Upper lobe of left lung (tissue), 6 donors: Measurements from ENCODE around the gene CDC42BPA. TPM values are rescaled to one million over a fixed set of nuclear protein-coding genes. Genes with fewer than 3 reads are reported as not detected.
A peak's percentile ranks its signal among the peaks of the same experiment; 100 is the strongest.

Experiments used
- ATAC-seq, 2 donors: fragments of 200-7000 bp; cut with Tn5 transposase; one replicate each; pipeline ENCODE4 v1.9.1; 2022; ENCODE audit warnings: mild to moderate bottlenecking in 2 of 2, moderate library complexity in 2 of 2; ENCODE audit not compliant: low FRiP score in 2 of 2
- DNase-seq, 2 donors: peaks; one replicate each; pipeline ENCODE4 v3.0.0-alpha.2; 2019 to 2020
- H3K27ac ChIP-seq, 4 donors: fragments of 200-600 bp; sonication (generic); one replicate each; pipeline ENCODE4 v1.5.1; 2016 to 2019
- H3K27me3 ChIP-seq, 4 donors: fragments of 200-600 bp; sonication (generic); one replicate each; pipeline ENCODE4 v1.5.1; 2017 to 2019
- H3K36me3 ChIP-seq, 4 donors: fragments of 200-600 bp; sonication (generic); one replicate each; pipeline ENCODE4 v1.5.1; 2016 to 2019
- H3K4me1 ChIP-seq, 4 donors: fragments of 200-600 bp; sonication (generic); one replicate each; pipeline ENCODE4 v1.5.1; 2018 to 2019
- H3K4me3 ChIP-seq, 4 donors: fragments of 200-600 bp; sonication (generic); one replicate each; pipeline ENCODE4 v1.5.1; 2017 to 2019; ENCODE audit warnings: mild to moderate bottlenecking in 2 of 4, moderate library complexity in 1 of 4
- H3K9me3 ChIP-seq, 4 donors: fragments of 200-600 bp; sonication (generic); one replicate each; pipeline ENCODE4 v1.5.1; 2018 to 2019
- EP300 ChIP-seq, 4 donors: sonication (generic); formaldehyde crosslinking; IDR thresholded peaks; one replicate each; pipeline ENCODE4 v1.5.1; 2017; ENCODE audit warnings: antibody characterized with exemption in 4 of 4, control low read depth in 2 of 4
- POLR2A ChIP-seq, 4 donors: fragments of 450-650 bp; IDR thresholded peaks; one replicate each; pipeline ENCODE4 v1.5.1; 2016 to 2017; ENCODE audit warnings: antibody characterized with exemption in 4 of 4, mild to moderate bottlenecking in 2 of 4
- POLR2AphosphoS5 ChIP-seq, 2 donors: sonication (generic); formaldehyde crosslinking; IDR thresholded peaks; one replicate each; pipeline ENCODE4 v1.5.1; 2017; ENCODE audit warnings: antibody characterized with exemption in 2 of 2
- WGBS, 2 donors: methylation state at CpG; one replicate each; pipeline ENCODE4 v1.1.5; 2017 to 2018; 5-methylcytosine and 5-hydroxymethylcytosine counted together
- total RNA-seq, 6 donors: library from RNA; depleted of rRNA in 4 of 6; stranded (reverse); fragments of >200 nt in 4 of 6; gene quantifications; one replicate each; pipeline versions ENCODE4 v1.1.0 to v1.2.1, GENCODE V29; 2016 to 2021
- TF ChIP-seq, protein P1 (sequence below), 6 experiments: fragments of 450-650 bp in 4 of 6; fragments of 200-600 bp in 2 of 6; sonication (generic) in 2 of 6; IDR thresholded peaks; one replicate each; pipeline ENCODE4 v1.5.1; 2016 to 2019; ENCODE audit warnings: antibody characterized with exemption in 6 of 6
- donor health status: DM: no; HTN: no; CAD: no; lungs with moderate emphysema.
- donor health status: DM: no; HTN: yes; CAD: no; lungs with severe emphysema.

CDC42BPA gene
- total RNA-seq, 6 donors from 2014 or later, result 27.8 to 76.1 (median 33.1) TPM

DNA sequence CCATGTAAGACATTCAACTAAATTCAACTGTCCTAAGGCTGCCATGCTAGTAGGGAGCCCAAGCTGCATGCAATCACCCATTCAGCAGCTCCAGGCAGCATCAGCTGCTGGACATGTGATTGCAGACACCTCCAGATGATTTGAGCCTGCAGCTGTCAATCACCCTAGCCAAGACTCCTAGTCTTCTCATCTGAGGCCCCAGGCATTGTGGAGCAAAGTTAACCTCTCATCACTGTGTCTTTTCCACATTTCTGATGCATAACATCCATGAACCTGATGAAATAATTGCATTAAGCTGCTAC is 5.6 kb upstream of the CDC42BPA start:
- Histone ChIP-seq H3K27me3 (no peaks in the 10 kb centered on the region), H3K9me3 (no peaks in the 10 kb centered on the region), H3K27ac (no peak overlapping the region), H3K4me3 (no peak overlapping the region), H3K4me1 (peaks cover 4 to 11% (median 5%) of the 10 kb centered on the region in 4 donors), H3K36me3 (no peaks in the 10 kb centered on the region)
- no peak for ATAC-seq
- TF ChIP-seq EP300 (IDR thresholded peaks at IDR 0.05), result no peak
- TF ChIP-seq POLR2AphosphoS5 (IDR thresholded peaks at IDR 0.05), result no peak
- TF ChIP-seq, protein P1, sequence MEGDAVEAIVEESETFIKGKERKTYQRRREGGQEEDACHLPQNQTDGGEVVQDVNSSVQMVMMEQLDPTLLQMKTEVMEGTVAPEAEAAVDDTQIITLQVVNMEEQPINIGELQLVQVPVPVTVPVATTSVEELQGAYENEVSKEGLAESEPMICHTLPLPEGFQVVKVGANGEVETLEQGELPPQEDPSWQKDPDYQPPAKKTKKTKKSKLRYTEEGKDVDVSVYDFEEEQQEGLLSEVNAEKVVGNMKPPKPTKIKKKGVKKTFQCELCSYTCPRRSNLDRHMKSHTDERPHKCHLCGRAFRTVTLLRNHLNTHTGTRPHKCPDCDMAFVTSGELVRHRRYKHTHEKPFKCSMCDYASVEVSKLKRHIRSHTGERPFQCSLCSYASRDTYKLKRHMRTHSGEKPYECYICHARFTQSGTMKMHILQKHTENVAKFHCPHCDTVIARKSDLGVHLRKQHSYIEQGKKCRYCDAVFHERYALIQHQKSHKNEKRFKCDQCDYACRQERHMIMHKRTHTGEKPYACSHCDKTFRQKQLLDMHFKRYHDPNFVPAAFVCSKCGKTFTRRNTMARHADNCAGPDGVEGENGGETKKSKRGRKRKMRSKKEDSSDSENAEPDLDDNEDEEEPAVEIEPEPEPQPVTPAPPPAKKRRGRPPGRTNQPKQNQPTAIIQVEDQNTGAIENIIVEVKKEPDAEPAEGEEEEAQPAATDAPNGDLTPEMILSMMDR (IDR thresholded peaks at IDR 0.05), result no peak
- no peak for TF ChIP-seq POLR2A (IDR thresholded peaks at IDR 0.05)
- no peak for DNase-seq

GRCh38 chr1:227323171-227323966 is 5.1 kb upstream of the CDC42BPA start:
- no peaks in the 10 kb centered on the region for H3K27me3 ChIP-seq
- H3K9me3 ChIP-seq, result no peaks in the 10 kb centered on the region
- 79 to 84% methylated on average over 9 of the region's 9 CpGs for WGBS, 2 donors
- no peak overlapping the region for H3K4me3 ChIP-seq
- no peaks in the 10 kb centered on the region for H3K36me3 ChIP-seq
- ATAC-seq (no peak), DNase-seq (peak in 1 of 2 donors; percentile 22)
- no peak overlapping the region for H3K27ac ChIP-seq
- no peak for TF ChIP-seq POLR2A (IDR thresholded peaks at IDR 0.05)
- TF ChIP-seq, protein P1 (IDR thresholded peaks at IDR 0.05), result no peak
- TF ChIP-seq EP300 (IDR thresholded peaks at IDR 0.05), result no peak
- TF ChIP-seq POLR2AphosphoS5 (IDR thresholded peaks at IDR 0.05), result no peak
- peaks cover 4 to 12% (median 7%) of the 10 kb centered on the region in 4 donors for H3K4me1 ChIP-seq

GRCh38 chr1:227322376-227322775 is 4.1 kb upstream of the CDC42BPA start:
- no peak for DNase-seq
- H3K4me3 ChIP-seq, result no peak overlapping the region
- H3K27me3 ChIP-seq, result no peaks in the 10 kb centered on the region
- 84 to 96% methylated on average over 2 to 4 of the region's 4 CpGs for WGBS, 2 donors
- H3K4me1 ChIP-seq, result peaks cover 4 to 12% (median 7%) of the 10 kb centered on the region in 4 donors
- H3K27ac ChIP-seq, result no peak overlapping the region
- TF ChIP-seq POLR2A (IDR thresholded peaks at IDR 0.05) (no peak), EP300 (IDR thresholded peaks at IDR 0.05) (no peak), POLR2AphosphoS5 (IDR thresholded peaks at IDR 0.05) (no peak)
- TF ChIP-seq, protein P1 (IDR thresholded peaks at IDR 0.05), result no peak
- H3K9me3 ChIP-seq, result no peaks in the 10 kb centered on the region
- no peaks in the 10 kb centered on the region for H3K36me3 ChIP-seq
- no peak for ATAC-seq

- Histone ChIP-seq H3K9me3 (no peaks in the 10 kb centered on the region), H3K27me3 (no peaks in the 10 kb centered on the region), H3K4me1 (peaks cover 4 to 12% (median 7%) of the 10 kb centered on the region in 4 donors), H3K36me3 (no peaks in the 10 kb centered on the region), H3K27ac (no peak overlapping the region), H3K4me3 (no peak overlapping the region)
- 77 to 97% methylated on average over 2 of the region's 2 CpGs for WGBS, 2 donors
- DNase-seq (no peak), ATAC-seq (no peak)
- TF ChIP-seq, protein P1 (IDR thresholded peaks at IDR 0.05), result no peak
- TF ChIP-seq POLR2A (IDR thresholded peaks at IDR 0.05) (no peak), EP300 (IDR thresholded peaks at IDR 0.05) (no peak), POLR2AphosphoS5 (IDR thresholded peaks at IDR 0.05) (no peak)
Observed at GRCh38 chr1:227321035-227321434, 2.7 kb upstream of the CDC42BPA start.

GRCh38 chr1:227320476-227320875 is 2.2 kb upstream of the CDC42BPA start:
- DNase-seq, result peak in 1 of 2 donors; percentile 49
- H3K36me3 ChIP-seq, result no peaks in the 10 kb centered on the region
- H3K27ac ChIP-seq, result no peak overlapping the region
- no peaks in the 10 kb centered on the region for H3K9me3 ChIP-seq
- H3K27me3 ChIP-seq, result no peaks in the 10 kb centered on the region
- ATAC-seq, result no peak
- H3K4me1 ChIP-seq, result peaks cover 4 to 12% (median 7%) of the 10 kb centered on the region in 4 donors
- WGBS, 2 donors, result 60 to 71% methylated on average over 4 of the region's 4 CpGs
- TF ChIP-seq POLR2AphosphoS5 (IDR thresholded peaks at IDR 0.05) (no peak), EP300 (IDR thresholded peaks at IDR 0.05) (no peak), POLR2A (IDR thresholded peaks at IDR 0.05) (no peak)
- TF ChIP-seq, protein P1 (IDR thresholded peaks at IDR 0.05), result no peak
- no peak overlapping the region for H3K4me3 ChIP-seq
